GM21423 (cell line): Measurements from ENCODE around the gene SRSF2.
"Not testable (repeated sequence)": the region's sequence is repeated elsewhere in the genome, so short reads cannot be mapped to it uniquely, and the experiment has no call there.

ENCODE experiments used
- ATAC-seq: cut with Tn5 transposase; IDR thresholded peaks from one replicate; pipeline ENCODE4 v1.9.1; 2021; ENCODE audit warnings: mild to moderate bottlenecking, moderate library complexity; ENCODE audit not compliant: unreplicated experiment

SRSF2 gene

DNA sequence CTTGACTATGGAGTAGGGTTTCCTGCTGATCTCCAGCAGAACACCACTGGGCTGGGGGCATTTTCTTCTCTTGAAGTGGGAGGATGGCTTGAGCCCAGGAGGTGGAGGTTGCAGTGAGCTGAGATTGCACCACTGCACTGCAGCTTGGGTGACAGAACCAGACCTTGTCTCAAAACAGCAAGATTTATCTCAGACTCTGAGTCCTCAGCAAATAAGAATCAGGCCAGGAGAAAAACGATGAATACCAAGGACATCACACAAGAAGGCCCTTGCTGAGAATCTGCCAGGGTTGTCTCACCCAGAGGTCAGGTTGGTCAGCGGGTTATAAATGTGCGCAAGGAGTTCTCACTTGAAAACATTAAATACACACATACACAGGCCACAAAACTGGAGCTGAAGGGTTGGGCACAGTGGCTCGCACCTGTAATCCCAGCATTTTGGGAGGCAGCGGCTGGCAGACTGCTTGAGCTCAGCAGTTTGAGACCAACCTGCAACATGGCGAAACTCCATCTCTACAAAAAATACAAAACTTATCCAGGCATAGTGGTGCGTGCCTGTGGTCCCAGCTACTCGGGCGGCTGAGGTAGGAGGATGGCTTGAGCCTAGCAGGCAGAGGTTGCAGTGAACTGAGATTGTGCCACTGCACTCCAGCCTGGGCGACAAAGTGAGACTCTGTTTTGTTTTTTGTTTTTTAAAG, 34.0 kb downstream of the SRSF2 start:
- ATAC-seq = no peak

GRCh38 chr17:76702076-76702475, 35.1 kb downstream of the SRSF2 start:
- no peak for ATAC-seq

GRCh38 chr17:76701471-76701967, 35.6 kb downstream of the SRSF2 start:
- no peak for ATAC-seq

DNA sequence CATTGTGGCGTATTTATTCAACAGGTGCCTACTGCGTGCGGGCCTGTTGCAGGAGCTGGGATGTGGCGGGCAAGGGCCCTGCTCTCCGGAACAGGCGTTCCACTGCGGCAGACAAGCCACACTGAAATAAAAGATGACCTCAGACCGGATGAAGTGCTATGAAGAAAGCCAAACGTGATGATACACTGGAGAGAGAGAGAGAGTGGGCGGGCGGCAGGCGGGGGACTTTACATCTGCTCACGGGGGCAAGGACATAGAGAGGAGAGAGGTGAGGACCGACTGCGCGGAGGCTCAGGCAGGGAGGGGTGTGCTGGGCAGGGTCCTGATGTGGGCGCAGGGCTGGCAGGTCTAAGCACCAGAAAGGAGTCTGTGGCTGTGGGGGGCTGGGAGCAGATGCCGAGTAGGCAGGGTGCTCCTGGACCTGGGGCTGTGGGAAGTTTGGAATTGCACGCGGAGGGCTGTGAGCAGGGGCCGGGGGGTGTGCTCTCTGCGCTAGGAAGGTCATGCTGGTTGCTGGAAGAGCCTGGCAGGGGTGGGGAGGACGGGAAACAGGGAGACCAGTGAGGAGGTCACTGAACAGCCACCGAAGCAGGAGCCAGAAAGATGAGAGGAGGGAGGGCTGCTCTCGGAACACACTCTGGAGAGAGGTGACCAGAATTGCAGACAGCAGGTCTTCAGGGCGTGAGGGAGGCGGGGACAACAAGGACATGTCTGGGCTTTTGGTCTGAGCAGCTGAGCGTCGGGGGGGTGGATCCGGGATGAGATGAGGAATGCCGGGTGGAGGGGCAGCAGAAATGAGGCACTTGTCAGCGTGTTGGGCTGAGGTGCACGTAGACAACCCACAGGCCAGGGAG, 36.3 kb downstream of the SRSF2 start:
- no peak for ATAC-seq

DNA sequence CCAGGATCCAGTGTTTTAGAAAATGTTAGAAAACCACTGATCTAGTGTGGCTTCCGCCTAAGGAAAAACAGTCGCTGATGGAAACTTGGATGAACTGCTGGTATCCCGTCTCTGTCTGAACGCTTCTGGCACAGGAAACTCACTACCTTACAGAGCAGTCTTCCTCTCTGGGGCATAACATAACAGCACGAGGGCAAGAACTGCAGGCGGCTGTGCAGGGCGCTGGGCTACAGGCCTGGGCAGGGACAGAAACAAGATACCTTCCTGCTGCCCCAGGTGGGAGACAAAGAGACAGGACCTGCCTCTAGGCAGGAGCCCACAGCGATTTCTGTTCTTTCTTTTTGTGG, 36.9 kb downstream of the SRSF2 start:
- ATAC-seq = no peak

DNA sequence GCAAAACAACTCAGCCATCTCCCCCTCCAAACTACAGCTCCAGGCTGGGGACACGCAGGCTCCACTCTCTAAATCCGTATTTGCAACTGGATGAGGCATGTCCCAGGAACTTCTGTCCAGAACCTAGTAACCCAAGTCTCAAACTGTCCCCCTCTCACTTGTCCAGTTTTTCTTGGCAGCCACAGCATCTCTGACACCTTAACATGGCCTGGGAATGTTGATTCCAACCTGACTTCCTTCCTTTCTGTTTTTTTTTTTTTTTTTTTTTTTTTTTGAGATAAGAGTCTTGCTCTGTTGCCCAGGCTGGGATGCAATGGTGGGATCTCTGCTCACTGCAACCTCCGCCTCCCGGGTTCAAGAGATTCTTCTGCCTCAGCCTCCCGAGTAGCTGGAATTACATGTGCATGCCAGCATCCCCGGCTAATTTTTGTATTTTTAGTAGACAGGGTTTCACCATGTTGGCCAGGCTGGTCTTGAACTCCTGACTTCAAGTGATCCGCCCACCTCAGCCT, 38.6 kb downstream of the SRSF2 start:
- ATAC-seq = not testable (repeated sequence)

DNA sequence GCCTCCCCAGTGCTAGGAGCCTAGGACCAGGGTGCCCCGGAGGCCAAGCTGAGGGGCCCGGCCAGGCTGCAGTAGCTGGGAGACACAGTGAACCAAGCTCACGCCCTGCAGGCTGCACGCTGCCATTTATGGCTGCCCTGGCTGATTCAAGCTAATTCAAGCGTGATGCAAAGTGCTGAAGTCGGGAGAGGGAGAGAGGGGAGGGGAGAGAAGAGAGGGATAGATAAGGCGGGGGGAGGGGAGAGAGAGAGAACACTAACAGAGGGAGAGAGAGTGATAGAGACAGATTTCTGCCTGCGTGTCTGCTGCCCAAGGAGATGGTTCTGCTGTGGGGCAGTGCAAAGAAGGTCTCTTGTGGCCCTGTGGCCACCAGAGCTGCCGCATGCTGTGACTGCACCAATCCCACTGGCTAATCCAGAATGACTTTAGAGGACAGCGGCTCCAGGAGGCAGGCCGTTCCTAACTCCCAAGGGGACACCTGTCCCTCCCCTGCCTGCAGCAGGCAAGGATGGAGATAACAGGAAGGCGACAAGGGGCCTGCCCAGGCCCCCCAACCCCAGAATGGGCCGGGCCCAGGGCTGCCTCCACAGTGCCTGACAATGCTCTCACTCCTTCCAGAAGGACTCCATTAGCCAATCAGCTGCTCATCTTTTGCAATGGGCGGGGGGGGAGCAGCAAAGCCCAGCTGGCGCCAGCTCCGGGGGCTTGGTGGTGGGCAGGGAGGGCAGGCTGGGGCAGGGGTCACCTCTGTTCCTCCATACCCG, 39.2 kb downstream of the SRSF2 start:
- ATAC-seq = no peak

DNA sequence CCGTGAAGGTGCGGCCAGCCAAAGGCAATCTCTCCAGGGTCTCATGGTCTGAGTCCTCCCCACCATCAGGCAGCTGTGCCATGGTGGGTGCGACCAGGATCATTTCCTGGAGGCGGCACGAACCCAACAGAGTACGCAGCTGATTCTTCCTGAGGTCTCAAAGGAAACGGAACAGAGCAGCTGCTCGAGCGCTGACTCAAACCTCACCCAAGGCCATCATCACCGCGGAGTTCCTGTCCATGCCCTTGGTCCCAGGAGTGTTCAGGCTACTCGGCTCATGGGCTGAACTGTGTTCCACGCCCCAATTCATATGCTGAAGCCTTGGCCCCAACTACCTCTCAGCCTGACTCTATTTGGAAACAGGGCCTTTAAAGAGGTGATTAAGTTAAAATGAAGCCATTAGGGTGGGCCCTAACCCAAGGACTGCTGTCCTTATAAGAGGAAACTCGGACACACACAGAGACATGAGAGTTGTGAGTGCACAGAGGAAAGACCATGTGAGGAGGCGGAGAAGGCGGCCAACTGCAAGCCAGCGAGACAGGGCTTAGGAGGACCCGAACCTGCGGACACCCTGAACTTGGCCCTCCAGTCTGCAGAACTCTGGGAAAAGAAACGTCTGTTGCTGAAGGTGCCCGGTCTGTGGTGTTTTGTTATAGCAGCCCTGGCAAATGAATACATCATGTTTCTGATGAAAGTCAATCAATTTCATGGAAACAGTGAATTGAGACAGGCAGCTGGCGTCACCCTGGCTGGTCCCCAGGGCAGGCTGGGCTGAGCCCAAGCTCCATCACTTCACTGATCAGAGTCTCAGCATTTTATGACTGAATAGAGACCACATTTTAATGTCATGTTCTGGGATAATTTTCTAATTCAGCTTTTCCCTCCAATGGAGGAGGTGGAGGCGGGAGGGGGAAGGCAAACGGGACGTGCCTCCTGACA, 40.1 kb downstream of the SRSF2 start:
- peak; percentile 55 for ATAC-seq

GRCh38 chr17:76695059-76695831, 41.9 kb downstream of the SRSF2 start:
- no peak for ATAC-seq

DNA sequence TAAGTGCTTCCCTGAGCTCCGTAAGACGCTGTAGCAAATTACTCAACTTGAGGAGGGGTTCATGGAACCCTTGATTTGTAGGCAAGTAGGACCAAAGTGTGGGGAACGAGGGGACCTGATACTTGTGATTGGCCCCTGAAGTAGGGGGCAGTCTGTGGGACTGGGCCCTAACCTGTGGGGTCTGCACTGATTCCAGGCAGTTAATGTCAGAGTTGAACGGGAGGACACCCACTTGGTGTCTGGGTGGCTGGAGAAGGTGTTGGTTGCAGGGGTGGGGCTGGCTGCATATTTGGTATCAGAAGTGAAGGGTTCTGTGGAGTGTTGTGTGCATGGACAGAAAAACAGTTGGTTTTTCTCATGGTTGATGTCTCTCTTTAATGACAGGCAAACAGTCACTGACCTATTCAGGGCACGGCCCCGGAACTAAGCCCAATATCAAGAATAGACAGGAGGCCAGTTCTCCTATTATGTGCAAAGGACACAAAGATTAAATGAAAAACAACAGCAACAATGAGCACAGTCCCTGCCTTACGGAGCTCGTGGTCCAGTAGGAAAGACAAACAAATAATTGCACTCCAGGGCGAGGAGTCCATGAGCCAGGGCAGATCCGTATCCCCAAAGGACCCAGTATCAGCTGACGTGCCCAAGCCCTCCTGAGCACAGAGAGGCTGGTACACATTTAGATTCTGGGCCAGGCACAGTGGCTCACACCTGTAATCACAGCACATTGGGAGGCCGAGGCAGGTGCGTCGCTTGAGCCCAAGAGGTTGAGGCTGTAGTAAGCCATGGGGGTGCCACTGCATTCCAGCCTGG, 45.5 kb downstream of the SRSF2 start:
- ATAC-seq = no peak

GRCh38 chr17:76690596-76691280, 46.4 kb downstream of the SRSF2 start:
- no peak for ATAC-seq

- ATAC-seq = no peak
Observed at GRCh38 chr17:76689859-76690258, 47.3 kb downstream of the SRSF2 start.

DNA sequence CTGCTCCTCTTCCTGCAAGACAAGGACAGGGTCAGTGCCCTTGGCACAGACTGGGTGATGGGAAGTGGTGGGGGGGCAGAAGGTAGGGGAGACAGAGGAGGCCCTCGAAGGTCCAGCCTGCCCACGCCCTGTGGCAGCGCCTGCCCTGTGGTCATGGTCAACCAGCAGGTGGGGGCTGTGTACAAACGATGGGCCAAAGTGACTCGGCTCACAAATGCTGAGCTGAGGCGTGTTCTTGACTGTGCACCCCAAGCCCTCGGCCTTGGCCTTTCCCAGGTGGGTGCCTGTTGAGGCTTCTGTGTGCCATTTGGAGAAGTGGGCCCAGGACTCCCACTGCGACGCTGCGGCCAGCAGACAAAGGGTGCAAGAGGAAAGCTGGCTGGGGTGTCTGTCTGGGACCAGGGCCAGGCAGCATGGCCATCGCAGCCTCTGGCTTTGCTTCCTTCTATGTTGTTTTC, 48.9 kb downstream of the SRSF2 start:
- ATAC-seq = no peak

- ATAC-seq = no peak
Observed at GRCh38 chr17:76687298-76688164, 49.6 kb downstream of the SRSF2 start.

- ATAC-seq = no peak
Observed at GRCh38 chr17:76686538-76687297, 50.4 kb downstream of the SRSF2 start.

DNA sequence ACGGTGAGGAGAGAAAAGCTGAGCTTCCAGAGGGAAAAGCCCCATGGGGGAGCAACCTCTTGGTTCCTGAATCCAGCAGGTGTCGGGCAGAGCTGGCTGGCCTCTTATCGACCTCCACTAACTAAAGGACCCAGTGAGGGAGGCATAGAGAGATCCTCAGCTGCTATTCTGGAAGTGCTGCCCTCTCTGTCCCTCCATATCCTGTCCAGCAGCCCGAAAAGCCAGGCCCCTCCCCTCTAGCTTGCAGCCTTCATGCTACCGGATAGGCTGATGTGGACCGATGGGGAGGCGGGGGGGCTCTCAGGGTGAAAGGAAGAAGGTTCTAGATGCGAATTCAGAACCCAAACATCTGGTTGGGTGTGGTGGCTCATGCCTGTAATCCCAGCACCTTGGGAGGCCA, 51.3 kb downstream of the SRSF2 start:
- no peak for ATAC-seq
